Posterior cingulate gyrus (tissue), 11 donors: ENCODE measurements around the gene FAIM2.
A peak's percentile ranks its signal among the peaks of the same experiment; 100 is the strongest.
"Not testable (repeated sequence)": the region's sequence is repeated elsewhere in the genome, so short reads cannot be mapped to it uniquely, and the experiment has no call there.

Source experiments
- DNase-seq, 10 donors: peaks; one replicate each; pipeline versions ENCODE4 v3.0.0 to v3.0.0-alpha.2; 2020 to 2021; ENCODE audit warnings: mixed read lengths in 3 of 10
- intact Hi-C: fragments of 100-400 bp; cut with DNase I; formaldehyde crosslinking; loops from one replicate; pipeline ENCODE4 v1.15.1; 2023

FAIM2 gene

DNA sequence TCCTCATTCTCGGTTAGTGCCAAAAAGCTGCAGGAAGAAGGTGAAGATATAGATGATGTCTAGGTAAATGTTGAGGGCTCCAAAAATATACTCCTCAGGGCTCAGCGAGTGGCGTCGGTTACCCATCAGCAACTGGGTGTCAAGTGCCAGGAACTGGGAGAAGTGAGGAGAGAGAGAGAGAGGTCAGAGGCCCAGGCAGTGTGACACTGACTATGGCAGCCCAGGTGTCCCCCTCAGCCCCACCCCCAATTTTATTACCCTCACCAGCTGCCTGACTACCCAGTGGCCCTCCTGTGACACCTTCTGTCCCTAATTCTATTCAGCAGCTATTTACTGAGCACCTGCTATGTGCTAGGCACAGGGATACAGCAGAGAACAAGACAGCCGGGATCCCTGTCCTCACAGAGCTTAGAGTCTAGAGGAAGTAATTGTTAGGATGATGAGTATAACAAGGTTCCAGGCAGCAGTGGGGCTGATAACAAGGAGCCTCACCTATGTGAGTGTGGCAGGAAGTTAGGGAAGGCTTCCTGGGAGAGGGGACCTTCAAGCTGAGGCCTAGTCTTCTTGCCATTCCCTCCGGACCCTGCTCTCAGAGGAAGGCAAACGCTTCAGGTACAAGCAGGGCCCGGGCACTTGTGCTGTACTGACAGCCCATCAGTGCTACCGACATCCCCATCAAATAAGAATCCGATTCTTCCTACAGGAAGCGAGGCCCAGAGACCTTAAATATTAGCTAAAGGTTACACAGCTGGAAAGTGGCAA, 33.0 kb downstream of the FAIM2 start:
- DNase-seq, result peak in 1 of 10 donors; percentile 22
- intact Hi-C loops, result no loop called here

DNA sequence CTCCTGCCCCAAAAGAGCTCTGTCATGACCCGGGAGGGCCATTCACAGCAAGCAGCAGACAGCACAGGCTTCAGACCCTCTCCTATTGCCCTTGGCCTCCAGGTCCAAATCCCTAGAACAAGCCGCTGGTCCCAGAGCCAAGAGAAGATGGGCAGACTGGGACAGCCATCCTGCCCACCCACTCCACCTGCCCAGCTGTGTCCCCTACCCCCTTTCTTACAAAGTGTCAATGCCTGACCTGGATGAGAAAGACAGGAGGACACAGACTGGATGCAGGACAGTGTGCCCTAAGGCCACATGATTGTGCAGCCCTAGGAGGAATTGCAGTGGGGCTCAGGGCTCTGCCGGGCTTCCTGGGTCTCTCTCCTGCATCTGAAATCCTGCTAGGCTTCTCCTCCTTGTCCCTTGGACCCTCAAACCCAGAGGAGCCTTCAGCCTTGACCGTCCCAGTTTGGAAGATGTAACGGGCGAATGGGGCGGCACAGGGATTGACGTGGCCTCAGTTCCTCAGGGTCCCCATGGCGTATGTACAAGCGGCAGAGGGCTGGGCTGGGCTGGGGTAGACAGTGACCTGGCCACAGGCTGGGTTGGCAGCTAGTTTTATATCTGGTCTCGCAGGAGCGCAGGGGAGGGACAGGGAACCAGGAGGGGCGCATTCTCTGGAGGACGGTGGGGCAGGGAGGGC, 33.7 kb downstream of the FAIM2 start:
- intact Hi-C loops, result loop anchor here (5.0 kb wide), 2 partner anchors 97 to 202 kb away; no protein-coding TSS in a partner anchor
- peak in 3 of 10 donors; percentile 37 to 75 (median 55) for DNase-seq

GRCh38 chr12:49868952-49869815, 34.5 kb downstream of the FAIM2 start:
- DNase-seq, result peak; percentile 40 to 95 (median 69)
- intact Hi-C loops, result loop anchor here (5.0 kb wide), 2 partner anchors 98 to 203 kb away; no protein-coding TSS in a partner anchor

GRCh38 chr12:49868449-49868848, 35.3 kb downstream of the FAIM2 start:
- intact Hi-C loops, result loop anchor here (5.0 kb wide), 2 partner anchors 99 to 204 kb away; no protein-coding TSS in a partner anchor
- peak in 2 of 10 donors; percentile 71 to 76 for DNase-seq

DNA sequence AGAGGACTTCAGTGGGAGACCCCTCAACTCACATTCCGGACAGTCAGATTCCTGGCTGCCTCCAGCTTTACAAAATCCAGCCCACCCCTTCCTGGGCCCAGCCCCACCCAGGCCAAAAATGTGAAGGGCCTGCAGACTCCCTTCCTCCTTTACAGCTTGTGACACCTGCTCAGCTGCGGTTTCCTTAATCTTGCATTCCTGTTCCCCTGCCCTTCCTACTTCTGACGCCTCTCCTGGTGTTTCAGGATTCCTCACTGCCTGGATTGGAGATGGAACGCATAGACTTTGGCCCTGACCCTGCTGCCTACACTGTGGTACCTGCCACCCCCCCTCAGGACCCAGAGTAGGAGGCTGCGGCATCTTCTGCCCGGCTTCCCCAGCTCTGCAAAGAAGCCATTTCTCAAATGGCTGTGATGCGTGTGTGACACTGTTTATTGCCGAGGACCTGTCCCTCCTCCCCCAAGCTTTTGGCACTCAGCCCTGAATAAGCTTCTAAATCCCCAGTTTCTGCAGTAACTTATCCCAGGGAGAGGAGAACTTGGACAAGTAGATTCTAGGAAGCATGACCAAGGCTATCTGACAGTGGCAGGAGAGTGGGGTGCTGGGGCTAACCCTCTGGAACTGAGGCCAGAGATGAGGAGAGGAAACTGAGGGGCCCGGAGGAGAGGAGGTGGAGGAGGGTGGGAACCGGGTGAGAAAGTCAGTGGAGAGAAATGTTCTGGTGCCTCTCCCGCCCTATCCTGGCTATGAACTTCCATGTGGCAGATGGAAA, 35.9 kb downstream of the FAIM2 start:
- peak in 2 of 10 donors; percentile 52 to 59 for DNase-seq
- intact Hi-C loops, result loop anchor here (5.0 kb wide), 2 partner anchors 100 to 205 kb away; no protein-coding TSS in a partner anchor

DNA sequence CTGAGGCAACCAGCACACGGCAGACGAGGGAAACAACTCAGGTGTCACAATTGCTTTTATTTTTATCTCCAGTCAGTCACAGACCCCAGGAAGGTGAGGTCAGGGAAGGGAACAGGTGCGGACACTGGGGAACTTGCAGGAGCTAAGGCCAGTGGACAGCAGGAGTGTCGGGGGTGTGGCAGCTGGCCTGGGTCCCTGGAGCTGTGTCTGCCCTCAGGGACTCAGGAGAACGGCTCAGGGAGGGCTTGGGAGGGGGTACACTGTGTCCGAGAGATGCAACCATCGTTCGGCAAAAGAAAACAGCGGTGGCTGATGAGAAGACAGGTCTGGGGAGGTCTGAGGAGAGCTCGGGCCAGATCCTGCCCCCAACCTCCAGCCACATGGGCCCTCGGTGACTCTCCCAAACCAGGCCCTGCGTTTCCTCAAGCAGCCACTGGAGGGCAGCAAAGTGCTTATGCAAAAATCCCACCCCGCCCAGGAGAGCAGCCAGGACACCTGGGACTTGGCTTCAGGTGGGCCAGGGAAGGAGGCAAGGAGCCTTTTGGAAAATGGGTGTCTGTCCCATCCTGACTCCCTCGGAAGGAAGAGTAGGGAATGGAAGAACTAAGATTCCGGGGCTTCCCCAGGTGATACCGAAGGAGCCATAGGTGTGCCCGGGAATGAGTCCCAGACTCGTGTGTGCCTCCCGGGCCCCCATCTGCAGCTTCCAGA, 36.7 kb downstream of the FAIM2 start:
- peak; percentile 43 to 95 (median 79) for DNase-seq
- intact Hi-C loops, result loop anchor here (5.0 kb wide), 2 partner anchors 100 to 205 kb away; no protein-coding TSS in a partner anchor

- intact Hi-C loops, result loop anchor here (5.0 kb wide), 2 partner anchors 102 to 207 kb away; no protein-coding TSS in a partner anchor
- DNase-seq, result no peak
Observed at GRCh38 chr12:49865782-49866135, 37.9 kb downstream of the FAIM2 start.

DNA sequence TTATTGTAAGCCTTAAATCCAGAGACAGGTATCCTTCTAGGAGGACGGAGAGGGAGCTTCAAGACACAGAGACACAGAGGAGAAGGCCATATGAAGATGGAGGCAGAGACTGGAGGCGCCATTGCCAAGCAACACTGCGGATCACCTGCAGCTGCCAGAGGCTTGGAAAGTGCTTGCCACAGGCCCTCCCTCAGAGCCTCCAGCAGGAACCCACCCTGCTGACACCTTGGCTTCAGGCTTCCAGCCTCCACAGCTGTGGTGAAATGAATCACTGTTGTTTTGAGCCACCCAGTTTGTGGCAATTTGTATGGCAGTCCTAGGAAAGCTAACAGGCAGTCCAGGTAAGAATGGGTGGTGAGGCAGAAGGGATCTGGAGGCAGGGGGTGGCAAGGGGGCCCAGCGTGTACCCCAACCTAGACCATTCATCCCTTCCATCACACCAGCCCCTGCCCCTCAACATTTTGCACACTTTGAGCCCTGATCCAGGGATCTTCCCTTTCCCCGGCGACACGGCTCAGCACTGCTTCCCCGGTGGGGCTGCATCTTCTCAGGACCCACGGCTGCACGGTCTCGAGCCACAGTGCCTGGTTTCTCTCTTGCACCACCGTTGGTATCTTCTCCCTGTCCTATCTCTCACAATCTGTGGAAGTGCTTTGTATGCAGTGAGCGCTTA, 38.5 kb downstream of the FAIM2 start:
- DNase-seq, result peak in 2 of 10 donors; percentile 44 to 58
- intact Hi-C loops, result loop anchor here (5.0 kb wide), 2 partner anchors 102 to 207 kb away; no protein-coding TSS in a partner anchor

DNA sequence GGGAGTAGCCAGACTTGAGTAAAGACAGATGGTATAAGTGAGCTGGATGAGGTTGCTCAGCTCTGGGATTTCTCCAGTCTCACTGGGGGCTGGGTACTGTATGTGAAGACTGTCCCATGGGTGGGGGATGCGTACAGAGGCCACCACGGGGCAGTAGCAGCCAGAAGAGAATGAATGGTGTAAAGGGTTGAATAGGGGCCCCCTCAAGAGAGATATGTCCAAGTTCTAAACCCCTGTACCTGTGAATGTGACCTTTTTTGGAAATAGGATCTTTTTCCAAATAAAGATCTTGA, 39.0 kb downstream of the FAIM2 start:
- DNase-seq, result peak in 1 of 10 donors; percentile 21
- intact Hi-C loops, result loop anchor here (5.0 kb wide), 2 partner anchors 103 to 208 kb away; no protein-coding TSS in a partner anchor

DNA sequence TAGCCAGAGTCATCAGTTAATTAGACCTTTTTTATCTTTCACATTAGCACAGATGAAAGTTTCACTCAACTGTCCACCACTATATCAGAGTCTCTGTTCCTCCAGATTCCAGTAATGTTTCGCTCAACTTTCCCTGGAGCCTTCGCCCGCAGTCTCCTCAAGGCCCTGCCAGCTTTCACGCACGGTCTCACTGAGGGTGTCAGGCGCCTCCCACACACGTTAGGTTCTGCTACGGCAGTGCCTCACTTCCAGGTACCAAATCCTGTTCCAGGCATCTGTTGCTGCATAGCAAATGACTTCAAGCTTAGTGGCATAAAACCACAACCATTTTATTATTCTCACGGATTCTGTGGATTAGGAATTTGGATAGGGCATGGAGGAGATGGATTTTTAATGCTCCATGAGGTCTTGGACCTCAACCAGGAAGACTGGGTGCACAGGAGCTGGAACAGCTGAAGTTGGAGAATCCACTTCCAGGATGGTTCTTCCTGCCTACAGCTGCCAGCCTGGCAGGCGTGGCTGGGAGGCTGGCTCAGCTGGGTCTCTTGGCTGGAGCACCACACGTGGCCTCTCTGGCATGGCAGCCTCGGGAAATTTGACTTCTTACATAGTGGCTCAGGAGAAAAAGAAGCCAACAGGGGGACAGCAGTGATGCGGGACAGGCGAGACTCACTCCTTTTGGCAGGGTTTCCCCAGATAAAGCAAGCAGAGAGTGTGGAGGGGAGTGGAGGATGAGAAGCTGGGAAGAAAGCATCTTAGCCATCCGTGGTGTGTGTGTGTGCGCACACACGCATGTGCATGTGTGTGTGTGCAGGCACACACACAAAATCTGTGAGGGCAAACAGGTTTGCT, 39.5 kb downstream of the FAIM2 start:
- intact Hi-C loops, result no loop called here
- peak in 3 of 10 donors; percentile 77 to 92 (median 78) for DNase-seq

DNA sequence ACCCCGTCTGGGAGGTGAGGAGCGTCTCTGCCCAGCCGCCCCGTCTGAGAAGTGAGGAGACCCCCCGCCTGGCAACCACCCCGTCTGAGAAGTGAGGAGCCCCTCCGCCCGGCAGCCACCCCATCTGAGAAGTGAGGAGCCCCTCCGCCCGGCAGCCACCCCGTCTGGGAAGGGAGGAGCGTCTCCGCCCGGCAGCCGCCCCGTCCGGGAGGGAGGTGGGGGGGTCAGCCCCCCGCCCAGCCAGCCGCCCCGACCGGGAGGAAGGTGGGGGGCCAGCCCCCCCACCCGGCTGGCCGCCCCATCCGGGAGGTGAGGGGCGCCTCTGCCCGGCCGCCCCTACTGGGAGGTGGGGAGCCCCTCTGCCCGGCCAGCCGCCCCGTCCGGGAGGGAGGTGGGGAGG, 42.8 kb downstream of the FAIM2 start:
- intact Hi-C loops, DNase-seq: not testable (repeated sequence)

DNA sequence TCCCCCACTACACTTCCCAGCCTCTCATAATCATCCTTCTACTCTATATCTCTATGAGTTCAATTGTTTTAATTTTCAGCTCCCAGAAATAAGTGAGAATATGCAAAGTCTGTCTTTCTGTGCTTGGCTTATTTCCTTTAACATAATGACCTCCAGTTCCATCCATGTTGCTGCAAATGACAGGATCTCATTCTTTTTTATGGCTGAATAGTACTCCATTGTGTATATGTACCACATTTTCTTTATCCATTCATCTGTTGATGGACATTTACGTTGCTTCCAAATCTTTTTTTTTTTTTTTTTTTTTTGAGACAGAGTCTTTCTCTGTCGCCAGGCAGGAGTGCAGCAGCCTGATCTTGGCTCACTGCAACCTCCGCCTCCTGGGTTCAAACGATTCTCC, 47.8 kb downstream of the FAIM2 start:
- DNase-seq, intact Hi-C loops: not testable (repeated sequence)

DNA sequence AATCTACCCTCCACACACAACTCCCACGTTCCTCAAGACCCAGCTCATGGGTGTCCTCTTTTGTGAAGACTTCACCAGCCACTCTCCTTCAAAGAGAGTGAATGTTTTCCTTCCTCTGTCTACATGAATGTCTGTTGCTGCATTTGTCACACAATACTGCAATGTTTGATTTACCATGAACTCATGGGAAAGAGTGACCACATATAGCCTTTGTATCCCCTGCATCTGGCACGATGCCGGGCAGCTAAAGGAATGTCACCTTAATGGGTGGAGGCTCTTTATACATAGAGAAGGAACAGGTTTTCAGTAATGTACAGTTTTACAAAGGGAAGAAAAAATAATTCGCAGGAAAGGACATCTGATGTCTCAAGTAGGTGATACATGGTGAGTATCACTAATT, 48.7 kb downstream of the FAIM2 start:
- DNase-seq, result no peak
- intact Hi-C loops, result no loop called here

GRCh38 chr12:49853671-49854070, 50.0 kb downstream of the FAIM2 start:
- intact Hi-C loops, result no loop called here
- DNase-seq, result no peak

DNA sequence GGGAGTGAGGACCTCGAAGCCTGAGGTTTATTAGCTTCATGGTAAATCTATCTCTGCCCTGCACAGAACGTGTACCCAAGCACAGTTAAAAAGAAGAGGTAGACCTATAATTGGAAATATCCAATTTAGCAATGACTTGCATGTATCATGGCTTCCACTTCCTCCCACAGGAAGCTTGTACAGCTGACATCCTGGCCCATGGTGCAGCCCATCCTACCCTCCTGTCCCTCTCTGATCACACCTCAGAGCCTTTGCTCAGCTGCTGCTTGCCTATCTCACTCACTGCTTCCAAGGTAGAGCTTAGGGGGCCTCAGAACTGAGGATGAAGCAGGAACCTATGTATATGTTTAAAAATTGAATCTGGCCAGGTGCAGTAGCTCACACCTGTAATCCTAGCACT, 56.5 kb downstream of the FAIM2 start:
- intact Hi-C loops, result no loop called here
- no peak for DNase-seq

GRCh38 chr12:49846032-49846431, 57.7 kb downstream of the FAIM2 start:
- DNase-seq, result no peak
- intact Hi-C loops, result no loop called here

- no peak for DNase-seq
- intact Hi-C loops, result loop anchor here (2.0 kb wide), 1 partner anchor 15 kb away; the partner anchor contains the start of gene NCKAP5L
Observed at GRCh38 chr12:49843876-49844437, 59.7 kb downstream of the FAIM2 start.
